SU-DHL-6 (cell line): ENCODE measurements around the gene CCDC110.
"Not testable (repeated sequence)": the region's sequence is repeated elsewhere in the genome, so short reads cannot be mapped to it uniquely, and the experiment has no call there.

ENCODE experiments used
- H2AFZ ChIP-seq: fragments of 200-600 bp; sonication (generic); 2 replicates; pipeline ENCODE4 v1.6.1; 2014; ENCODE audit warnings: low read depth, mild to moderate bottlenecking, moderate library complexity, mixed read lengths, antibody characterized with exemption, low read length; ENCODE audit not compliant: severe bottlenecking
- H3F3A ChIP-seq: fragments of 200-600 bp; shearing (Covaris generic); 2 replicates; pipeline ENCODE4 v1.6.0; 2016; ENCODE audit warnings: antibody characterized with exemption, mild to moderate bottlenecking; ENCODE audit not compliant: insufficient read depth
- H3K27ac ChIP-seq: fragments of 200-600 bp; sonication (generic); 2 replicates; pipeline ENCODE4 v1.5.1; 2016; ENCODE audit warnings: low read depth, mild to moderate bottlenecking, low read length, moderate library complexity, mixed read lengths
- H3K27me3 ChIP-seq: fragments of 200-600 bp; sonication (generic), shearing (Covaris generic); 2 replicates; pipeline ENCODE4 v1.6.0; 2014; ENCODE audit warnings: mild to moderate bottlenecking, low read length
- H3K36me3 ChIP-seq: fragments of 200-600 bp; sonication (generic); 2 replicates; pipeline ENCODE4 v1.6.1; 2014; ENCODE audit warnings: mild to moderate bottlenecking, low read length, mixed read lengths
- H3K4me2 ChIP-seq: fragments of 300-600, 200-600 bp; shearing (Covaris generic), sonication (generic); 2 replicates; pipeline ENCODE4 v1.6.0; 2014; ENCODE audit warnings: low read length, low read depth, mild to moderate bottlenecking; ENCODE audit not compliant: poor library complexity, severe bottlenecking
- H3K4me3 ChIP-seq: fragments of 200-600 bp; sonication (generic); 2 replicates; pipeline ENCODE4 v1.5.1; 2014; ENCODE audit warnings: antibody characterized with exemption, low read length, mild to moderate bottlenecking, mixed read lengths; ENCODE audit not compliant: insufficient read depth, poor library complexity, severe bottlenecking
- H3K79me2 ChIP-seq: fragments of 200-600 bp; sonication (generic); 2 replicates; pipeline ENCODE4 v1.6.1; 2014; ENCODE audit warnings: mild to moderate bottlenecking, low read length, moderate library complexity; ENCODE audit not compliant: insufficient read depth
- H3K9ac ChIP-seq: fragments of 200-600 bp; sonication (generic); 2 replicates; pipeline ENCODE4 v1.7.0; 2014; ENCODE audit warnings: mild to moderate bottlenecking, low read length
- H3K9me2 ChIP-seq: fragments of 200-600 bp; sonication (generic); replicated peaks from 2 replicates; pipeline ENCODE4 v1.6.1; 2014; ENCODE audit warnings: low read length; ENCODE audit not compliant: insufficient read depth
- H3K9me3 ChIP-seq: fragments of 200-600 bp; sonication (generic); 2 replicates; pipeline ENCODE4 v1.6.1; 2014; ENCODE audit warnings: low read length, mixed read lengths; ENCODE audit not compliant: insufficient read depth
- H4K20me1 ChIP-seq: fragments of 200-600 bp; sonication (generic); 2 replicates; pipeline ENCODE4 v1.6.1; 2014; ENCODE audit warnings: low read depth, mild to moderate bottlenecking, antibody characterized with exemption, low read length, moderate library complexity, mixed read lengths
- CTCF ChIP-seq: fragments of 200-600 bp; sonication (generic); IDR thresholded peaks from one replicate; pipeline ENCODE4 v1.5.1; 2017; ENCODE audit warnings: antibody characterized with exemption, mild to moderate bottlenecking, low read length, moderate library complexity; ENCODE audit not compliant: insufficient read depth, poor library complexity, severe bottlenecking
- EZH2phosphoT487 ChIP-seq: fragments of 200-600 bp; sonication (generic), shearing (Covaris generic); conservative IDR thresholded peaks from 2 replicates; pipeline ENCODE4 v1.6.1; 2018; ENCODE audit warnings: mild to moderate bottlenecking, antibody characterized with exemption, low read length, moderate library complexity, mixed read lengths

Gene CCDC110

DNA sequence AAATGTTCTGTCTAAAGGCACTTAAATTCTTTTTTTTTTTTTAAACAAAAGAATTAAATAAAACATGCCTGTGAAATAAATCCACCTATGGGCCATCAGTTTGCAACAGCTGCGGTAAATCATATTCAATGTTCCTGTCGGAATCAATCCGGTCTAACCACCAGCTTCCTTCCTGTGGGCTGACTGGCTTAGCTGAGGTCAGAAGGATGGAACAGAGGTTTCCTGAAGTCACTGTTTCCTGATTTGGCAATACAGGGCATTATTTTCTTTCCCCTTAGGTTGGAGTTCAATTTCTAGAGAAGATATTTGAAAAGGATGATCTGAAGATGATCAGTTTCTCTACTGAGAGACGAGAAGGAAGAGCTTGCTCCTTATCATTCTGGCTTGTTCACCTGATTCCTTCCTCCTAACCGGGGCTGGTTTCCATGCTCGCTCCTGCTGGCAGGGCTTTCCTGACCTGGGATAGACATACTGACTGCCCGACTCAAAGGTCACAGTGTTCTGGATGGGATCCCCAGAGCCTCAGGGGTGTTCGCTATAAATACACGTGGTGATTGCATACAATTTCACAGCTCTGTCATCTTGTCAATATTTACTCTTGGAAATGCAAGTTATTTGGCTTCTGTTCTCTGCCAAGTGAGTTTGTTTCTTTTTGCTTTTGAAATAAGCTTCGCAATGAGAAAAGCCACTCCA lies 42.1 kb upstream of the CCDC110 start:
- no peak overlapping the region for H3K9ac ChIP-seq
- no peaks in the 10 kb centered on the region for H3K27me3 ChIP-seq
- H3K4me2 ChIP-seq, result no peak overlapping the region
- no peak overlapping the region for H2AFZ ChIP-seq
- no peaks in the 10 kb centered on the region; the same call in 1 of the 2 replicates for H3F3A ChIP-seq
- H3K4me3 ChIP-seq, result no peak overlapping the region
- H3K79me2 ChIP-seq, result no peaks in the 10 kb centered on the region
- no peaks in the 10 kb centered on the region for H3K9me2 ChIP-seq
- peaks cover 3% of the 10 kb centered on the region; the same call in 1 of the 2 replicates for H3K36me3 ChIP-seq
- no peaks in the 10 kb centered on the region for H4K20me1 ChIP-seq
- no peak for TF ChIP-seq EZH2phosphoT487
- no peak for TF ChIP-seq CTCF
- H3K9me3 ChIP-seq, result no peaks in the 10 kb centered on the region
- H3K27ac ChIP-seq, result no peak overlapping the region

- Histone ChIP-seq H3K4me2 (no peak overlapping the region), H3K9me2 (no peaks in the 10 kb centered on the region), H3K36me3 (peaks cover 1% of the 10 kb centered on the region; the same call in 1 of the 2 replicates), H3K27me3 (no peaks in the 10 kb centered on the region), H4K20me1 (no peaks in the 10 kb centered on the region), H3K27ac (no peak overlapping the region), H3F3A (no peaks in the 10 kb centered on the region), H3K79me2 (no peaks in the 10 kb centered on the region), H3K9me3 (no peaks in the 10 kb centered on the region), H3K4me3 (no peak overlapping the region), H2AFZ (no peak overlapping the region), H3K9ac (no peak overlapping the region)
- no peak for TF ChIP-seq EZH2phosphoT487
- TF ChIP-seq CTCF, result no peak
Measured at GRCh38 chr4:185512516-185512915, 41.0 kb upstream of the CCDC110 start.

GRCh38 chr4:185511243-185511642 lies 39.7 kb upstream of the CCDC110 start:
- H2AFZ ChIP-seq, H3K9me2 ChIP-seq, H3K79me2 ChIP-seq, H4K20me1 ChIP-seq, H3K9ac ChIP-seq, H3K4me2 ChIP-seq, H3K27me3 ChIP-seq, H3K36me3 ChIP-seq, H3K27ac ChIP-seq, H3K9me3 ChIP-seq, H3F3A ChIP-seq, H3K4me3 ChIP-seq: not testable (repeated sequence)

DNA sequence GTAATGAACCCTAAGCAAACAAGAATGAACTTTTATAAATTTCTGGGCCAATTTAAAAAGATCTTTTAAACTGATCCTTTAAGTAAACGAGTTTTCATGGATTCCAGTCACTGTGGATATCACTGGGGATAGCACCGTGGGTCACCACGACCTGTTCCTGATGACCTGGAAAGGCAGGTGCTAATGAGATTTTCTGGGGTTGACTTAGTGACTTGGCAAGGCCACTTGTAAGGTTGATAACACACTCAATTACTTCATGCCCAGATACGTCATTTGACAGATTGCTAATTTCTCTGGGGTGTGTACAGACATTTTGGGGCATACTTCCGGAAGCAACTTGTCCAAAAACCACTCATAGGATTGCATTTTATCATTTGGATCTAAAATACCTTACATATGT lies 39.3 kb upstream of the CCDC110 start:
- no peak overlapping the region for H3K9ac ChIP-seq
- no peaks in the 10 kb centered on the region for H3K79me2 ChIP-seq
- 0 out of 2 replicates have a peak, but pooled peaks cover 3% of the 10 kb centered on the region for H3K36me3 ChIP-seq
- H3K4me2 ChIP-seq, result no peak overlapping the region
- H3K9me2 ChIP-seq, result no peaks in the 10 kb centered on the region
- no peak overlapping the region for H3K4me3 ChIP-seq
- no peak overlapping the region for H2AFZ ChIP-seq
- no peak overlapping the region for H3K27ac ChIP-seq
- TF ChIP-seq EZH2phosphoT487 (no peak), CTCF (no peak)
- no peaks in the 10 kb centered on the region for H3K27me3 ChIP-seq
- H3F3A ChIP-seq, result peaks cover 5% of the 10 kb centered on the region; the same call in 1 of the 2 replicates
- H4K20me1 ChIP-seq, result no peaks in the 10 kb centered on the region
- no peaks in the 10 kb centered on the region for H3K9me3 ChIP-seq
